Measurements from ENCODE around the gene LAD1.

LAD1 gene

GRCh38 chr1:201389051-201389450 is 10.1 kb downstream of the LAD1 start:
- FAIRE-seq = no peak

GRCh38 chr1:201386208-201386607 is 12.9 kb downstream of the LAD1 start:
- no peak for FAIRE-seq

- no peak for FAIRE-seq
Measured at GRCh38 chr1:201385299-201385891, 13.7 kb downstream of the LAD1 start.

- no peak for FAIRE-seq
Measured at GRCh38 chr1:201384406-201384782, 14.7 kb downstream of the LAD1 start.

GRCh38 chr1:201383647-201384405 is 15.3 kb downstream of the LAD1 start:
- FAIRE-seq = no peak

GRCh38 chr1:201381130-201381529 is 18.0 kb downstream of the LAD1 start:
- FAIRE-seq = no peak

GRCh38 chr1:201379733-201380242 is 19.3 kb downstream of the LAD1 start:
- FAIRE-seq = no peak

- no peak for FAIRE-seq
Measured at GRCh38 chr1:201378804-201379203, 20.3 kb downstream of the LAD1 start.

GRCh38 chr1:201377611-201378092 is 21.5 kb downstream of the LAD1 start, which contains the start of gene TNNT2:
TNNT2 (minus strand) TSS chr1:201377680; CDS start chr1:201373254, 4,426 bp downstream.
- FAIRE-seq = no peak

GRCh38 chr1:201376464-201377374 is 22.4 kb downstream of the LAD1 start:
- no peak for FAIRE-seq

GRCh38 chr1:201376107-201376463 is 23.0 kb downstream of the LAD1 start:
- FAIRE-seq = no peak

- no peak for FAIRE-seq
Measured at GRCh38 chr1:201375169-201375568, 24.0 kb downstream of the LAD1 start.

- no peak for FAIRE-seq
Measured at GRCh38 chr1:201374364-201374763, 24.8 kb downstream of the LAD1 start.

- no peak for FAIRE-seq
Measured at GRCh38 chr1:201371792-201372191, 27.3 kb downstream of the LAD1 start.

GRCh38 chr1:201371276-201371675 is 27.8 kb downstream of the LAD1 start:
- FAIRE-seq = no peak

- FAIRE-seq = no peak
Measured at GRCh38 chr1:201370500-201370899, 28.6 kb downstream of the LAD1 start.

GRCh38 chr1:201369209-201369608 is 29.9 kb downstream of the LAD1 start:
- FAIRE-seq = no peak

- no peak for FAIRE-seq
Measured at GRCh38 chr1:201366696-201367095, 32.4 kb downstream of the LAD1 start.

- no peak for FAIRE-seq
Measured at GRCh38 chr1:201365251-201365650, 33.9 kb downstream of the LAD1 start.

- no peak for FAIRE-seq
Measured at GRCh38 chr1:201364808-201365105, 34.4 kb downstream of the LAD1 start.

GRCh38 chr1:201363467-201363866 is 35.7 kb downstream of the LAD1 start:
- FAIRE-seq = no peak

- no peak for FAIRE-seq
Measured at GRCh38 chr1:201362906-201363305, 36.2 kb downstream of the LAD1 start.

All from islet of Langerhans (tissue), 1 donor.